K562 (cell line): ENCODE data around the gene MIEF1. TPM values are rescaled to one million over a fixed set of nuclear protein-coding genes. Genes with fewer than 3 reads are reported as not detected.

Experiments used
- ARID1B ChIP-seq: fragments of 450-650 bp; IDR thresholded peaks from 2 replicates; pipeline ENCODE4 v1.6.1; 2016; ENCODE audit warnings: antibody characterized with exemption, mild to moderate bottlenecking, inconsistent platforms
- ATF7 ChIP-seq: fragments of 450-650 bp; IDR thresholded peaks from 2 replicates; pipeline ENCODE4 v1.7.1; 2014; ENCODE audit warnings: mild to moderate bottlenecking, moderate library complexity
- BRCA1 ChIP-seq, 2 experiments: fragments of 450-650 bp in 1 of 2; sonication (generic) in 1 of 2; formaldehyde crosslinking in 1 of 2; IDR thresholded peaks; 2 replicates each; pipeline versions ENCODE4 v1.5.0 to v1.6.1; 2017 to 2020; ENCODE audit warnings: mild to moderate bottlenecking in 1 of 2, missing genetic modification reagents in 1 of 2
- CC2D1A ChIP-seq: fragments of 450-650 bp; IDR thresholded peaks from 2 replicates; pipeline ENCODE4 v1.6.1; 2017; ENCODE audit warnings: mild to moderate bottlenecking
- FOSL1 ChIP-seq: fragments of 200-800 bp; sonication (Bioruptor generic); conservative IDR thresholded peaks from 2 replicates; pipeline ENCODE4 v1.6.1; 2016; ENCODE audit warnings: missing genetic modification characterization, missing compliant biosample characterization
- GTF2B ChIP-seq: IDR thresholded peaks from 2 replicates; pipeline ENCODE4 v1.6.1; 2011; ENCODE audit not compliant: insufficient read length; ENCODE audit errors: extremely low read depth
- HMG20A ChIP-seq: fragments of 450-650 bp; formaldehyde crosslinking; conservative IDR thresholded peaks from 2 replicates; pipeline ENCODE4 v1.4.0; 2020; ENCODE audit warnings: mild to moderate bottlenecking, mixed read lengths
- HNRNPUL1 ChIP-seq: fragments of 200-400 bp; formaldehyde crosslinking; IDR thresholded peaks from 2 replicates; pipeline ENCODE4 v1.6.1; 2017; ENCODE audit warnings: low read length
- MCM3 ChIP-seq: fragments of 450-650 bp; IDR thresholded peaks from 2 replicates; pipeline ENCODE4 v1.6.1; 2016
- MLX ChIP-seq, 2 experiments: fragments of 450-650 bp in 1 of 2; sonication (generic) in 1 of 2; formaldehyde crosslinking; conservative IDR thresholded peaks; 2 replicates each; pipeline versions ENCODE4 v1.4.0 to v1.8.1; 2020 to 2022; ENCODE audit warnings: mild to moderate bottlenecking in 1 of 2, missing genetic modification reagents in 1 of 2
- RBM15 ChIP-seq: fragments of 200-400 bp; formaldehyde crosslinking; IDR thresholded peaks from 2 replicates; pipeline ENCODE4 v1.6.1; 2018; ENCODE audit warnings: mild to moderate bottlenecking, low read length, moderate library complexity; ENCODE audit not compliant: insufficient read depth
- RBM34 ChIP-seq: fragments of 200-400 bp; formaldehyde crosslinking; IDR thresholded peaks from 2 replicates; pipeline ENCODE4 v1.6.1; 2018; ENCODE audit warnings: low read length, borderline replicate concordance; ENCODE audit not compliant: insufficient read depth
- RBM39 ChIP-seq: fragments of 200-400 bp; formaldehyde crosslinking; optimal IDR thresholded peaks from 2 replicates; pipeline ENCODE3; 2018; ENCODE audit warnings: low read depth, low read length
- SAFB ChIP-seq: fragments of 200-400 bp; formaldehyde crosslinking; IDR thresholded peaks from 2 replicates; pipeline ENCODE4 v1.6.1; 2017; ENCODE audit warnings: low read depth, low read length, borderline replicate concordance
- SMARCB1 ChIP-seq: IDR thresholded peaks from 2 replicates; pipeline ENCODE4 v1.6.1; 2011; ENCODE audit warnings: improper control_type of control experiment, low read depth; ENCODE audit not compliant: insufficient read length
- THRB ChIP-seq: fragments of 450-650 bp; formaldehyde crosslinking; conservative IDR thresholded peaks from 2 replicates; pipeline ENCODE4 v1.4.0; 2022; ENCODE audit warnings: mild to moderate bottlenecking, missing genetic modification characterization
- ZNF224 ChIP-seq: sonication (generic); formaldehyde crosslinking; IDR thresholded peaks from 2 replicates; pipeline ENCODE4 v1.8.0; 2022; ENCODE audit warnings: mild to moderate bottlenecking, missing genetic modification reagents
- ZNF395 ChIP-seq: fragments of 200-800 bp; sonication (Bioruptor generic); IDR thresholded peaks from 2 replicates; pipeline ENCODE4 v1.6.1; 2017; ENCODE audit warnings: missing genetic modification characterization, missing compliant biosample characterization
- polyA plus RNA-seq, 8 experiments: library from polyadenylated mRNA; depleted of rRNA in 4 of 8; stranded (reverse) in 5 of 8; unstranded in 3 of 8; fragments of >200 nt; fragmentation: Nextera tagmentation in 2 of 8; fragmentation: Illumina TruSeq in 1 of 8; extraction: Ambion mirVana in 2 of 8; extraction: Trizol in 1 of 8; gene quantifications; 2 replicates each; pipeline versions ENCODE4 v1.2.1 to v1.2.3, GENCODE V29; 2011 to 2014; ENCODE audit warnings: inconsistent platforms in 1 of 8, missing spikeins in 1 of 8
- total RNA-seq, 7 experiments: library from RNA; depleted of rRNA in 6 of 7; stranded (reverse); fragments of >200 nt in 6 of 7; fragmentation: Illumina TruSeq in 2 of 7; extraction: Trizol in 2 of 7; gene quantifications; 2 replicates each; pipeline versions ENCODE4 v1.2.1 to v1.2.3, GENCODE V29; 2011 to 2021; ENCODE audit warnings: low replicate concordance in 1 of 7
- TF ChIP-seq, protein P1 (sequence below): IDR thresholded peaks from 2 replicates; pipeline ENCODE4 v1.6.1; 2014; ENCODE audit warnings: antibody characterized with exemption
- TF ChIP-seq, protein P2 (sequence below), 2 experiments: fragments of 200-800 bp in 1 of 2; sonication (Bioruptor generic) in 1 of 2; sonication (generic) in 1 of 2; formaldehyde crosslinking in 1 of 2; IDR thresholded peaks in 1 of 2; conservative IDR thresholded peaks in 1 of 2; 2 replicates each; pipeline versions ENCODE4 v1.5.0 to v1.6.1; 2016 to 2020; ENCODE audit warnings: missing compliant biosample characterization in 1 of 2, missing genetic modification characterization in 1 of 2, missing genetic modification reagents in 1 of 2

MIEF1 gene
- total and polyA plus RNA-seq, 9 of the 15 experiments (the other 6 are each of a cell fraction or from before 2014, with no cell fraction given) = 10.9 to 51.8 (median 25.5) TPM

- TF ChIP-seq, protein P1, sequence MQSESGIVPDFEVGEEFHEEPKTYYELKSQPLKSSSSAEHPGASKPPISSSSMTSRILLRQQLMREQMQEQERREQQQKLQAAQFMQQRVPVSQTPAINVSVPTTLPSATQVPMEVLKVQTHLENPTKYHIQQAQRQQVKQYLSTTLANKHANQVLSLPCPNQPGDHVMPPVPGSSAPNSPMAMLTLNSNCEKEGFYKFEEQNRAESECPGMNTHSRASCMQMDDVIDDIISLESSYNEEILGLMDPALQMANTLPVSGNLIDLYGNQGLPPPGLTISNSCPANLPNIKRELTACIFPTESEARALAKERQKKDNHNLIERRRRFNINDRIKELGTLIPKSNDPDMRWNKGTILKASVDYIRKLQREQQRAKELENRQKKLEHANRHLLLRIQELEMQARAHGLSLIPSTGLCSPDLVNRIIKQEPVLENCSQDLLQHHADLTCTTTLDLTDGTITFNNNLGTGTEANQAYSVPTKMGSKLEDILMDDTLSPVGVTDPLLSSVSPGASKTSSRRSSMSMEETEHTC = no peak
- no peak for TF ChIP-seq GTF2B
- no peak for TF ChIP-seq MLX (CRISPR knock-in tag; conservative IDR thresholded peaks at IDR 0.05)
- no peak for TF ChIP-seq CC2D1A
- TF ChIP-seq HMG20A (CRISPR knock-in tag) = no peak
- no peak for TF ChIP-seq ARID1B
- no peak for TF ChIP-seq SMARCB1
- no peak for TF ChIP-seq THRB (CRISPR knock-in tag)
- TF ChIP-seq ZNF395 (CRISPR knock-in tag) = no peak
- no peak for TF ChIP-seq RBM15
- no peak for TF ChIP-seq RBM34
- TF ChIP-seq BRCA1 (IDR thresholded peaks at IDR 0.05) = no peak
- TF ChIP-seq BRCA1 (CRISPR knock-in tag; IDR thresholded peaks at IDR 0.05) = no peak
- TF ChIP-seq, protein P2, sequence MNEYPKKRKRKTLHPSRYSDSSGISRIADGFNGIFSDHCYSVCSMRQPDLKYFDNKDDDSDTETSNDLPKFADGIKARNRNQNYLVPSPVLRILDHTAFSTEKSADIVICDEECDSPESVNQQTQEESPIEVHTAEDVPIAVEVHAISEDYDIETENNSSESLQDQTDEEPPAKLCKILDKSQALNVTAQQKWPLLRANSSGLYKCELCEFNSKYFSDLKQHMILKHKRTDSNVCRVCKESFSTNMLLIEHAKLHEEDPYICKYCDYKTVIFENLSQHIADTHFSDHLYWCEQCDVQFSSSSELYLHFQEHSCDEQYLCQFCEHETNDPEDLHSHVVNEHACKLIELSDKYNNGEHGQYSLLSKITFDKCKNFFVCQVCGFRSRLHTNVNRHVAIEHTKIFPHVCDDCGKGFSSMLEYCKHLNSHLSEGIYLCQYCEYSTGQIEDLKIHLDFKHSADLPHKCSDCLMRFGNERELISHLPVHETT (CRISPR knock-in tag; conservative IDR thresholded peaks at IDR 0.05 in 1 of 2, IDR thresholded peaks at IDR 0.05 in 1 of 2) = peak in 1 of 2 experiments; percentile 52; a peak in 1 of 4 replicates
- TF ChIP-seq ATF7 = peak; percentile 79
- no peak for TF ChIP-seq ZNF224
- no peak for TF ChIP-seq FOSL1
- no peak for TF ChIP-seq RBM39
- no peak for TF ChIP-seq MCM3
- TF ChIP-seq HNRNPUL1 = no peak
- TF ChIP-seq SAFB = no peak
These were observed 30.4 kb downstream of the MIEF1 start, which contains the start of gene RPS19BP1 (continued) for GRCh38 chr22:39532215-39533073.
